H9 (cell line): ENCODE data around the gene STAC. TPM values are rescaled to one million over a fixed set of nuclear protein-coding genes. Genes with fewer than 3 reads are reported as not detected.

Experiments used
- DNase-seq: peaks from one replicate; pipeline ENCODE4 v3.0.0-alpha.2; 2017
- H2AFZ ChIP-seq: one replicate; pipeline ENCODE4 v1.6.1; 2013; ENCODE audit warnings: mild to moderate bottlenecking, low read length, control low read depth, moderate library complexity
- H2AK5ac ChIP-seq: 2 replicates; pipeline ENCODE4 v1.6.1; 2013; ENCODE audit warnings: low read length, control low read depth, mixed read lengths; ENCODE audit not compliant: insufficient read length
- H2BK120ac ChIP-seq: one replicate; pipeline ENCODE4 v1.6.1; 2013; ENCODE audit warnings: low read depth, mild to moderate bottlenecking, low read length, control low read depth, inconsistent platforms; ENCODE audit not compliant: poor library complexity, severe bottlenecking
- H2BK12ac ChIP-seq: 2 replicates; pipeline ENCODE4 v1.6.1; 2013; ENCODE audit warnings: low read length, control low read depth, mixed read lengths, low read depth; ENCODE audit not compliant: insufficient read length
- H2BK15ac ChIP-seq: 2 replicates; pipeline ENCODE4 v1.6.1; 2013; ENCODE audit warnings: low read depth, low read length, control low read depth
- H2BK20ac ChIP-seq: one replicate; pipeline ENCODE4 v1.6.1; 2013; ENCODE audit warnings: low read depth, mild to moderate bottlenecking, low read length, control low read depth, inconsistent platforms; ENCODE audit not compliant: poor library complexity, severe bottlenecking
- H2BK5ac ChIP-seq: 2 replicates; pipeline ENCODE4 v1.6.1; 2013; ENCODE audit warnings: low read length, control low read depth, mixed read lengths; ENCODE audit not compliant: insufficient read length
- H3K14ac ChIP-seq: 2 replicates; pipeline ENCODE4 v1.6.1; 2013; ENCODE audit warnings: low read length, control low read depth; ENCODE audit not compliant: insufficient read depth
- H3K18ac ChIP-seq: 2 replicates; pipeline ENCODE4 v1.6.1; 2013; ENCODE audit warnings: low read depth, mild to moderate bottlenecking, mixed read lengths, low read length, control low read depth; ENCODE audit not compliant: insufficient read length
- H3K23ac ChIP-seq: 2 replicates; pipeline ENCODE4 v1.6.1; 2013; ENCODE audit warnings: low read length, control low read depth, mixed read lengths, low read depth; ENCODE audit not compliant: insufficient read length
- H3K23me2 ChIP-seq: 2 replicates; pipeline ENCODE4 v1.6.1; 2013; ENCODE audit warnings: low read depth, mild to moderate bottlenecking, mixed read lengths, low read length, control low read depth; ENCODE audit not compliant: insufficient read length, poor library complexity, severe bottlenecking
- H3K27ac ChIP-seq: 2 replicates; pipeline ENCODE4 v1.5.1; 2013; ENCODE audit warnings: low read length, control low read depth, mixed read lengths, low read depth; ENCODE audit not compliant: insufficient read length
- H3K27me3 ChIP-seq: 2 replicates; pipeline ENCODE4 v1.6.1; 2013; ENCODE audit warnings: low read length, control low read depth, inconsistent platforms; ENCODE audit not compliant: insufficient read depth
- H3K4ac ChIP-seq: 2 replicates; pipeline ENCODE4 v1.6.1; 2013; ENCODE audit warnings: low read depth, mild to moderate bottlenecking, control low read depth, inconsistent platforms, low read length, moderate library complexity
- H3K4me1 ChIP-seq: 2 replicates; pipeline ENCODE4 v1.6.1; 2013; ENCODE audit warnings: low read length, control low read depth, inconsistent platforms; ENCODE audit not compliant: insufficient read depth
- H3K4me2 ChIP-seq: 2 replicates; pipeline ENCODE4 v1.6.1; 2013; ENCODE audit warnings: low read length, control low read depth, mixed read lengths; ENCODE audit not compliant: insufficient read length, insufficient read depth
- H3K56ac ChIP-seq: 2 replicates; pipeline ENCODE4 v1.6.1; 2013; ENCODE audit warnings: low read depth, mild to moderate bottlenecking, mixed read lengths, low read length, control low read depth; ENCODE audit not compliant: insufficient read length
- H3K79me1 ChIP-seq: 2 replicates; pipeline ENCODE4 v1.6.1; 2013; ENCODE audit warnings: low read depth, mild to moderate bottlenecking, moderate library complexity, low read length, control low read depth, inconsistent platforms; ENCODE audit not compliant: insufficient read depth, poor library complexity, severe bottlenecking
- H3K79me2 ChIP-seq: 2 replicates; pipeline ENCODE4 v1.6.1; 2013; ENCODE audit warnings: low read length, control low read depth, inconsistent platforms; ENCODE audit not compliant: insufficient read depth
- H3K9ac ChIP-seq: 2 replicates; pipeline ENCODE4 v1.6.1; 2013; ENCODE audit warnings: low read length, control low read depth, mixed read lengths; ENCODE audit not compliant: insufficient read length; ENCODE audit errors: extremely low read depth
- H3K9me3 ChIP-seq: one replicate; pipeline ENCODE4 v1.6.1; 2013; ENCODE audit warnings: low read depth, low read length, inconsistent platforms; ENCODE audit not compliant: control insufficient read depth
- H3T11ph ChIP-seq: one replicate; pipeline ENCODE4 v1.6.1; 2013; ENCODE audit warnings: mild to moderate bottlenecking, low read length, control low read depth, inconsistent platforms
- H4K20me1 ChIP-seq: one replicate; pipeline ENCODE4 v1.6.1; 2013; ENCODE audit not compliant: control insufficient read depth, insufficient read length, insufficient read depth
- H4K5ac ChIP-seq: 2 replicates; pipeline ENCODE4 v1.6.1; 2013; ENCODE audit warnings: low read depth, mild to moderate bottlenecking, mixed read lengths, low read length, control low read depth; ENCODE audit not compliant: insufficient read length
- H4K8ac ChIP-seq: replicated peaks from 2 replicates; pipeline ENCODE4 v1.6.1; 2013; ENCODE audit warnings: low read length, control low read depth, mixed read lengths, low read depth; ENCODE audit not compliant: insufficient read length
- H4K91ac ChIP-seq: 2 replicates; pipeline ENCODE4 v1.6.1; 2013; ENCODE audit warnings: low read depth, mild to moderate bottlenecking, moderate library complexity, mixed read lengths, low read length, control low read depth; ENCODE audit not compliant: insufficient read length
- H3K27ac Mint-ChIP-seq, 3 experiments: 2 replicates in 2 of 3; 3 replicates in 1 of 3; pipeline ENCODE4 v1.8.0; 2020 to 2021; ENCODE audit warnings: mixed read lengths in 3 of 3, mild to moderate bottlenecking in 1 of 3, moderate library complexity in 1 of 3
- H3K27me3 Mint-ChIP-seq: 2 replicates; pipeline ENCODE4 v1.8.0; 2021; ENCODE audit warnings: low read depth, mild to moderate bottlenecking, moderate library complexity, mixed read lengths
- H3K36me3 Mint-ChIP-seq, 3 experiments: 2 replicates in 2 of 3; 3 replicates in 1 of 3; pipeline ENCODE4 v1.8.0; 2020 to 2021; ENCODE audit warnings: low read depth in 3 of 3, mixed read lengths in 3 of 3; ENCODE audit not compliant: insufficient read depth in 1 of 3
- H3K4me1 Mint-ChIP-seq, 2 experiments: 2 replicates each; pipeline ENCODE4 v1.8.0; 2020; ENCODE audit warnings: mixed read lengths in 2 of 2
- H3K4me3 Mint-ChIP-seq, 2 experiments: 2 replicates in 1 of 2; 3 replicates in 1 of 2; pipeline ENCODE4 v1.8.0; 2020 to 2021; ENCODE audit warnings: mild to moderate bottlenecking in 2 of 2, mixed read lengths in 2 of 2, moderate library complexity in 1 of 2
- H3K9me3 Mint-ChIP-seq, 2 experiments: 2 replicates in 1 of 2; 3 replicates in 1 of 2; pipeline ENCODE4 v1.8.0; 2020; ENCODE audit warnings: mild to moderate bottlenecking in 2 of 2, mixed read lengths in 2 of 2, moderate library complexity in 1 of 2
- WGBS: extraction: QIAGEN DNeasy Blood & Tissue Kit; methylation state at CpG from one replicate; pipeline ENCODE4 v1.1.7; 2013; ENCODE audit warnings: missing lambda C conversion rate, low lambda C conversion rate, mixed read lengths; ENCODE audit not compliant: insufficient read length; ENCODE audit errors: extremely low coverage; 5-methylcytosine and 5-hydroxymethylcytosine counted together
- total RNA-seq: library from RNA; stranded (reverse); gene quantifications from 2 replicates; pipeline ENCODE4 v1.2.1, GENCODE V29; 2021
- TF ChIP-seq, protein P1 (sequence below): fragments of 200-600 bp; sonication (generic); conservative IDR thresholded peaks from 3 replicates; pipeline ENCODE4 v1.8.0; 2021; ENCODE audit warnings: antibody characterized with exemption, mild to moderate bottlenecking

Gene STAC
- total RNA-seq, 1 experiment from 2014 or later: 3.0 TPM

DNA sequence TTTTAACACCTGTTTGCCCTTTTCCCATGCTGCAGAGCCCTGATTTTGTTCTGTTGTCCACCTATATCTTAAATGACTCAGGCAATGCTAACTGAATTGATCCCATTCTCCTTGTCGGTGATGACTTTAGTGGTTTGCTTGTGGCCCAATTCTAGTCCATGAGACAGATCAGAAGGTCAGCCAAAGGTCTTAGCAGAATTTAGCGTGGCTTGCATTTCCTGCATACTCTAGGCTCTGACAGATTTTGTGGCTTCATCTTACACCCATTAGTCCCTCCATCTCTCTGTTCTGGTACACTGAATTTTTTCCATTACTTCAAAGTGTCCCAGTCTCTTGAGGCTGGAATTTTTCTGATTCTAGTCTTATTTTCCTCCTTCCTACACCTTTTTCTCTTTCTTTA is 161.9 kb downstream of the STAC start:
- no peaks in the 10 kb centered on the region for H3K9me3 Mint-ChIP-seq

More for the DNA sequence above, 161.9 kb downstream of the STAC start:
- TF ChIP-seq, protein P1, sequence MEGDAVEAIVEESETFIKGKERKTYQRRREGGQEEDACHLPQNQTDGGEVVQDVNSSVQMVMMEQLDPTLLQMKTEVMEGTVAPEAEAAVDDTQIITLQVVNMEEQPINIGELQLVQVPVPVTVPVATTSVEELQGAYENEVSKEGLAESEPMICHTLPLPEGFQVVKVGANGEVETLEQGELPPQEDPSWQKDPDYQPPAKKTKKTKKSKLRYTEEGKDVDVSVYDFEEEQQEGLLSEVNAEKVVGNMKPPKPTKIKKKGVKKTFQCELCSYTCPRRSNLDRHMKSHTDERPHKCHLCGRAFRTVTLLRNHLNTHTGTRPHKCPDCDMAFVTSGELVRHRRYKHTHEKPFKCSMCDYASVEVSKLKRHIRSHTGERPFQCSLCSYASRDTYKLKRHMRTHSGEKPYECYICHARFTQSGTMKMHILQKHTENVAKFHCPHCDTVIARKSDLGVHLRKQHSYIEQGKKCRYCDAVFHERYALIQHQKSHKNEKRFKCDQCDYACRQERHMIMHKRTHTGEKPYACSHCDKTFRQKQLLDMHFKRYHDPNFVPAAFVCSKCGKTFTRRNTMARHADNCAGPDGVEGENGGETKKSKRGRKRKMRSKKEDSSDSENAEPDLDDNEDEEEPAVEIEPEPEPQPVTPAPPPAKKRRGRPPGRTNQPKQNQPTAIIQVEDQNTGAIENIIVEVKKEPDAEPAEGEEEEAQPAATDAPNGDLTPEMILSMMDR: no peak
- H3K79me1 ChIP-seq: no peaks in the 10 kb centered on the region
- H3K4ac ChIP-seq: no peak overlapping the region
- no peak overlapping the region for H3K27ac ChIP-seq
- no peak overlapping the region for H2BK15ac ChIP-seq
- H3K27ac Mint-ChIP-seq: no peak overlapping the region; a peak in 1 of 7 replicates
- no peaks in the 10 kb centered on the region for H3K36me3 Mint-ChIP-seq
- no peak overlapping the region for H3K4me2 ChIP-seq
- H4K5ac ChIP-seq: no peak overlapping the region
- no peak overlapping the region for H4K91ac ChIP-seq
- H3K14ac ChIP-seq: no peak overlapping the region
- H2BK120ac ChIP-seq: no peak overlapping the region
- H3K4me3 Mint-ChIP-seq: no peak overlapping the region
- no peaks in the 10 kb centered on the region for H3K79me2 ChIP-seq
- H2AFZ ChIP-seq: no peak overlapping the region
- no peaks in the 10 kb centered on the region for H4K20me1 ChIP-seq
- H3K4me1 ChIP-seq: no peaks in the 10 kb centered on the region
- no peak overlapping the region for H3K9ac ChIP-seq
- no peaks in the 10 kb centered on the region for H3K9me3 ChIP-seq
- H4K8ac ChIP-seq: no peak overlapping the region
- H3K27me3 ChIP-seq: no peaks in the 10 kb centered on the region
- no peaks in the 10 kb centered on the region for H3K27me3 Mint-ChIP-seq
- H3K56ac ChIP-seq: no peak overlapping the region
- H3K23me2 ChIP-seq: no peaks in the 10 kb centered on the region
- no peak overlapping the region for H2BK20ac ChIP-seq
- no CpG with 5 or more reads among the region's 2 CpGs for WGBS
- no peak overlapping the region for H2BK5ac ChIP-seq
- no peak overlapping the region for H3K18ac ChIP-seq
- no peak overlapping the region for H2BK12ac ChIP-seq
- DNase-seq: no peak
- no peak overlapping the region for H3T11ph ChIP-seq
- H3K23ac ChIP-seq: no peak overlapping the region
- no peak overlapping the region for H2AK5ac ChIP-seq
- no peaks in the 10 kb centered on the region for H3K4me1 Mint-ChIP-seq
